ENCODE results near the gene MRAS.
"Not testable (repeated sequence)": the region's sequence is repeated elsewhere in the genome, so short reads cannot be mapped to it uniquely, and the experiment has no call there.

The MRAS gene

GRCh38 chr3:138418601-138419206 lies 70.3 kb downstream of the MRAS start:
- no peak for DNase-seq
- TF ChIP-seq GATA1 (IDR thresholded peaks at IDR 0.05; ENCODE audit: low read depth, low read length) = no peak
- TF ChIP-seq POLR2A (IDR thresholded peaks at IDR 0.05; ENCODE audit: low read length) = no peak

GRCh38 chr3:138423316-138423715 lies 74.9 kb downstream of the MRAS start:
- no peak for DNase-seq
- TF ChIP-seq GATA1 (IDR thresholded peaks at IDR 0.05; ENCODE audit: low read depth, low read length) (no peak), POLR2A (IDR thresholded peaks at IDR 0.05; ENCODE audit: low read length) (no peak)

- DNase-seq = no peak
- TF ChIP-seq GATA1 (IDR thresholded peaks at IDR 0.05; ENCODE audit: low read depth, low read length) (no peak), POLR2A (IDR thresholded peaks at IDR 0.05; ENCODE audit: low read length) (no peak)
Measured at GRCh38 chr3:138424323-138424722, 75.9 kb downstream of the MRAS start.

- peak in 1 of 2 experiments; percentile 14 for DNase-seq
- TF ChIP-seq GATA1 (IDR thresholded peaks at IDR 0.05; ENCODE audit: low read depth, low read length) (no peak), POLR2A (IDR thresholded peaks at IDR 0.05; ENCODE audit: low read length) (no peak)
Measured at GRCh38 chr3:138426211-138426610, 77.8 kb downstream of the MRAS start.

GRCh38 chr3:138426754-138427153 lies 78.4 kb downstream of the MRAS start:
- DNase-seq = not testable (repeated sequence)

GRCh38 chr3:138429665-138430064 lies 81.3 kb downstream of the MRAS start:
- peak in 1 of 2 experiments; percentile 6 for DNase-seq
- TF ChIP-seq POLR2A (IDR thresholded peaks at IDR 0.05; ENCODE audit: low read length) (no peak), GATA1 (IDR thresholded peaks at IDR 0.05; ENCODE audit: low read depth, low read length) (no peak)

GRCh38 chr3:138432576-138433240 lies 84.3 kb downstream of the MRAS start:
- DNase-seq = no peak

GRCh38 chr3:138433892-138434275 lies 85.5 kb downstream of the MRAS start:
- TF ChIP-seq GATA1 (IDR thresholded peaks at IDR 0.05; ENCODE audit: low read depth, low read length) (no peak), POLR2A (IDR thresholded peaks at IDR 0.05; ENCODE audit: low read length) (no peak)
- no peak for DNase-seq

More at GRCh38 chr3:138432576-138433240, 84.3 kb downstream of the MRAS start:
- TF ChIP-seq POLR2A (IDR thresholded peaks at IDR 0.05; ENCODE audit: low read length) = no peak
- no peak for TF ChIP-seq GATA1 (IDR thresholded peaks at IDR 0.05; ENCODE audit: low read depth, low read length)

- DNase-seq = peak; percentile 39 to 54
- TF ChIP-seq POLR2A (IDR thresholded peaks at IDR 0.05; ENCODE audit: low read length) = no peak
- no peak for TF ChIP-seq GATA1 (IDR thresholded peaks at IDR 0.05; ENCODE audit: low read depth, low read length)
Measured at GRCh38 chr3:138434276-138434874, 86.0 kb downstream of the MRAS start, which contains the start of gene ESYT3. Gene ESYT3 (plus strand): TSS chr3:138434616. CDS start chr3:138434799, 183 bp downstream.

- DNase-seq = no peak
- TF ChIP-seq GATA1 (IDR thresholded peaks at IDR 0.05; ENCODE audit: low read depth, low read length) (no peak), POLR2A (IDR thresholded peaks at IDR 0.05; ENCODE audit: low read length) (no peak)
Measured at GRCh38 chr3:138434875-138435772, 86.7 kb downstream of the MRAS start.

GRCh38 chr3:138435840-138436239 lies 87.5 kb downstream of the MRAS start:
- DNase-seq = no peak
- TF ChIP-seq POLR2A (IDR thresholded peaks at IDR 0.05; ENCODE audit: low read length) = no peak
- TF ChIP-seq GATA1 (IDR thresholded peaks at IDR 0.05; ENCODE audit: low read depth, low read length) = no peak

GRCh38 chr3:138437281-138437680 lies 88.9 kb downstream of the MRAS start:
- DNase-seq = no peak
- TF ChIP-seq POLR2A (IDR thresholded peaks at IDR 0.05; ENCODE audit: low read length) (no peak), GATA1 (IDR thresholded peaks at IDR 0.05; ENCODE audit: low read depth, low read length) (no peak)

GRCh38 chr3:138438896-138439295 lies 90.5 kb downstream of the MRAS start:
- no peak for TF ChIP-seq POLR2A (IDR thresholded peaks at IDR 0.05; ENCODE audit: low read length)
- TF ChIP-seq GATA1 (IDR thresholded peaks at IDR 0.05; ENCODE audit: low read depth, low read length) = no peak
- no peak for DNase-seq

GRCh38 chr3:138439646-138440045 lies 91.3 kb downstream of the MRAS start:
- DNase-seq = no peak
- no peak for TF ChIP-seq POLR2A (IDR thresholded peaks at IDR 0.05; ENCODE audit: low read length)
- no peak for TF ChIP-seq GATA1 (IDR thresholded peaks at IDR 0.05; ENCODE audit: low read depth, low read length)

All from erythroblast (primary cell).